DMS53 treated with DMSO at 0.1 percent for 48 hours (cell line): ENCODE data around the gene LHPP.
"Not testable (repeated sequence)": the region's sequence is repeated elsewhere in the genome, so short reads cannot be mapped to it uniquely, and the experiment has no call there.

ENCODE experiments used
- DNase-seq: peaks from one replicate; lab custom pipeline; 2025; ENCODE audit not compliant: unreplicated experiment; lab: John Stamatoyannopoulos, UW

The LHPP gene

GRCh38 chr10:124568848-124569622 is 107.4 kb downstream of the LHPP start:
- no peak for DNase-seq

GRCh38 chr10:124569623-124570470 is 108.2 kb downstream of the LHPP start:
- DNase-seq: no peak

- DNase-seq: no peak
Measured at GRCh38 chr10:124570646-124571045, 109.0 kb downstream of the LHPP start.

GRCh38 chr10:124572751-124573150 is 111.1 kb downstream of the LHPP start:
- DNase-seq: no peak

- DNase-seq: no peak
Measured at GRCh38 chr10:124573726-124574455, 112.3 kb downstream of the LHPP start.

GRCh38 chr10:124574456-124575070 is 112.9 kb downstream of the LHPP start:
- DNase-seq: no peak

GRCh38 chr10:124575107-124576035 is 113.7 kb downstream of the LHPP start:
- DNase-seq: no peak

- DNase-seq: no peak
Measured at GRCh38 chr10:124576526-124577420, 115.2 kb downstream of the LHPP start.

- DNase-seq: no peak
Measured at GRCh38 chr10:124577651-124578050, 116.0 kb downstream of the LHPP start.

GRCh38 chr10:124578231-124579010 is 116.8 kb downstream of the LHPP start:
- no peak for DNase-seq

GRCh38 chr10:124579011-124579399 is 117.4 kb downstream of the LHPP start:
- no peak for DNase-seq

GRCh38 chr10:124586142-124586541 is 124.5 kb downstream of the LHPP start:
- no peak for DNase-seq

- DNase-seq: no peak
Measured at GRCh38 chr10:124587811-124588211, 126.2 kb downstream of the LHPP start.

- not testable (repeated sequence) for DNase-seq
Measured at GRCh38 chr10:124588341-124588735, 126.7 kb downstream of the LHPP start.

- no peak for DNase-seq
Measured at GRCh38 chr10:124588736-124589490, 127.3 kb downstream of the LHPP start.

GRCh38 chr10:124589491-124590041 is 127.9 kb downstream of the LHPP start:
- no peak for DNase-seq
